22Rv1 (cell line): ENCODE results near the gene SLC25A33.

Experiments
- CTCF ChIP-seq: fragments of 450-650 bp; IDR thresholded peaks from 2 replicates; pipeline ENCODE4 v1.5.1; 2017; ENCODE audit warnings: mild to moderate bottlenecking
- ZFX ChIP-seq: fragments of 450-650 bp; IDR thresholded peaks from 2 replicates; pipeline ENCODE4 v1.6.1; 2017; ENCODE audit warnings: antibody characterized with exemption, borderline replicate concordance

GRCh38 chr1:9539829-9540550 is 725 bp downstream of the SLC25A33 start:
- TF ChIP-seq CTCF (no peak), ZFX (no peak)
